ENCODE data around the gene PNP. TPM values are rescaled to one million over a fixed set of nuclear protein-coding genes. Genes with fewer than 3 reads are reported as not detected.

PNP gene
- total RNA-seq, 2 experiments from 2014 or later: 73.6 to 77.2 TPM

DNA sequence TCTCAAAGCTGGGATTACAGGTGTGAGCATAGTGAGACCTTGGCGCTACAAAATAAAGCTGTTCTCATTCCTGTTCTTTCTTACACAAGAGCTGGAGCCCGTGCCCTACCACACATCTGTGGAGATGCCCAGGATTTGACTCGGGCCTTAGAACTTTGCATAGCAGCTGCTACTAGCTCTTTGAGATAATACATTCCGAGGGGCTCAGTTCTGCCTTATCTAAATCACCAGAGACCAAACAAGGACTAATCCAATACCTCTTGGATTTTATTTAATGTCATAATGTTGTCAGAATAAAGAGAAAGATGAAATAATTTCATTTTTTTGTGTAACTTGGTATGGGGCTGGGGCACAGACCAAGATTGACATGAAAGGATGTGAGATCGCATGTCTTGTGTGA, 7.6 kb downstream of the PNP start:
- H3K9me3 Mint-ChIP-seq: no peaks in the 10 kb centered on the region
- H3K4me1 Mint-ChIP-seq (ENCODE audit: low read depth): peaks cover 91% of the 10 kb centered on the region
- no peak for DNase-seq
- peaks cover 51% of the 10 kb centered on the region for H3K36me3 ChIP-seq (ENCODE audit: insufficient read depth, low read length)
- ChIA-PET POLR2A (interaction anchor here (4.5 to 5.8 kb wide), 3 partner anchors 11 to 22 kb away, joined by 22 to 50 read pairs (median 30); partner anchors contain the start of genes APEX1, OSGEP and PIP4P1), CTCF (no interaction called here)
- H3K9me3 ChIP-seq (ENCODE audit: control insufficient read depth in 1 of 2, insufficient read depth in 1 of 2, low read length in 2 of 2): no peaks in the 10 kb centered on the region
- H3K27ac Mint-ChIP-seq: peak overlapping the region; percentile 87
- H3K27me3 ChIP-seq (ENCODE audit: control insufficient read depth in 1 of 2, insufficient read depth in 2 of 2, low read length in 2 of 2): no peaks in the 10 kb centered on the region
- peaks cover 64% of the 10 kb centered on the region for H3K36me3 Mint-ChIP-seq (ENCODE audit: low read depth)
- peak overlapping the region; percentile 68 for H3K4me3 Mint-ChIP-seq
- TF ChIP-seq, protein P1, sequence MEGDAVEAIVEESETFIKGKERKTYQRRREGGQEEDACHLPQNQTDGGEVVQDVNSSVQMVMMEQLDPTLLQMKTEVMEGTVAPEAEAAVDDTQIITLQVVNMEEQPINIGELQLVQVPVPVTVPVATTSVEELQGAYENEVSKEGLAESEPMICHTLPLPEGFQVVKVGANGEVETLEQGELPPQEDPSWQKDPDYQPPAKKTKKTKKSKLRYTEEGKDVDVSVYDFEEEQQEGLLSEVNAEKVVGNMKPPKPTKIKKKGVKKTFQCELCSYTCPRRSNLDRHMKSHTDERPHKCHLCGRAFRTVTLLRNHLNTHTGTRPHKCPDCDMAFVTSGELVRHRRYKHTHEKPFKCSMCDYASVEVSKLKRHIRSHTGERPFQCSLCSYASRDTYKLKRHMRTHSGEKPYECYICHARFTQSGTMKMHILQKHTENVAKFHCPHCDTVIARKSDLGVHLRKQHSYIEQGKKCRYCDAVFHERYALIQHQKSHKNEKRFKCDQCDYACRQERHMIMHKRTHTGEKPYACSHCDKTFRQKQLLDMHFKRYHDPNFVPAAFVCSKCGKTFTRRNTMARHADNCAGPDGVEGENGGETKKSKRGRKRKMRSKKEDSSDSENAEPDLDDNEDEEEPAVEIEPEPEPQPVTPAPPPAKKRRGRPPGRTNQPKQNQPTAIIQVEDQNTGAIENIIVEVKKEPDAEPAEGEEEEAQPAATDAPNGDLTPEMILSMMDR (IDR thresholded peaks at IDR 0.05): no peak
- peaks cover 85% of the 10 kb centered on the region for H3K4me1 ChIP-seq (ENCODE audit: insufficient read depth, low read length)
- H3K4me3 ChIP-seq (ENCODE audit: low read length): peak overlapping the region; percentile 21
- peak overlapping the region; percentile 53 to 71 for H3K27ac ChIP-seq (ENCODE audit: low read depth in 1 of 2, low read length in 2 of 2)
- intact Hi-C loops (cut with DNase I, micrococcal nuclease): loop anchor here (1.0 to 5.0 kb wide), 4 partner anchors 7 to 41 kb away; partner anchors contain the start of genes PIP4P1 (in 1 of the 2) and PNP (in 1 of the 2)
- no peak for ATAC-seq (ENCODE audit: poor library complexity)
- no peaks in the 10 kb centered on the region for H3K27me3 Mint-ChIP-seq

DNA sequence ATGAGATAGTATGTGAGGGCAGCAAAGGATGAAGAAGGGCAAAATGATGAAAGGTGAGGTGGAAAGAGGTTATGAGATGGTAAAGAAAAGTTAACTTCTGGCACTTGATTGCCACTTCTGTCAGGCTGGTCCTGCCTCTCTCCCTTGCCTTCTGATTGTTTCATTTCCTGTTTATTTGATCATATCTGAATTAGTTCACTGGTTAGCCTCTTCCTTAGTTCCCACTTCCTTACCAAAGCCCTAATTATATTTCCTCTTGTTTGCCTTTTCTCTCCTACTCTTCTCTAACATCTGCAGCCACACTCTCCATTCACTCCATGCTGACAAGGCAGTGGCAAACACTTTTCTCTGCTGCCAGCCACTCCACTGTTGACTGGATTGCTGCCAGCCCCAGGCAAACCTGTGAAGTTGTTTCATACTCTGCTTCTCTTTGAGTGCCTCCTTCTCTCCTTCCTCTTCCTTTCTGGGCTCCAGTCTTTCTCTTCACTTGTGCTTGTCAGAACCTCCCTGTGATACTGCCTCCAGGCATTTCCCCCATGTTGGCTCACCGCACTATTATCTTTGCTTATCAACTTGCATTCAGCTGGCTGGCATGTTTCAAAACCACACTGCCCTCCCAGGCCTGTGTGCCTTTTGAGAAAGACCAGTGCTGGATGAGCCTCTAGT, 8.1 kb downstream of the PNP start:
- Mint-ChIP-seq H3K4me3 (peak overlapping the region; percentile 68), H3K4me1 (ENCODE audit: low read depth) (peaks cover 91% of the 10 kb centered on the region), H3K36me3 (ENCODE audit: low read depth) (peaks cover 58% of the 10 kb centered on the region), H3K27me3 (no peaks in the 10 kb centered on the region), H3K9me3 (no peaks in the 10 kb centered on the region), H3K27ac (peak overlapping the region; percentile 87)
- no peaks in the 10 kb centered on the region for H3K9me3 ChIP-seq (ENCODE audit: control insufficient read depth in 1 of 2, insufficient read depth in 1 of 2, low read length in 2 of 2)
- peak overlapping the region; percentile 21 for H3K4me3 ChIP-seq (ENCODE audit: low read length)
- H3K27ac ChIP-seq (ENCODE audit: low read depth in 1 of 2, low read length in 2 of 2): peak overlapping the region; percentile 53 to 71
- peak; percentile 82 for ATAC-seq (ENCODE audit: poor library complexity)
- no peaks in the 10 kb centered on the region for H3K27me3 ChIP-seq (ENCODE audit: control insufficient read depth in 1 of 2, insufficient read depth in 2 of 2, low read length in 2 of 2)
- ChIA-PET CTCF (no interaction called here), POLR2A (interaction anchor here (0.9 to 5.8 kb wide), 5 partner anchors 8 to 204 kb away, joined by 4 to 50 read pairs (median 22); partner anchors contain the start of genes APEX1, OSGEP, PIP4P1 and PNP)
- H3K36me3 ChIP-seq (ENCODE audit: insufficient read depth, low read length): peaks cover 48% of the 10 kb centered on the region
- TF ChIP-seq, protein P1 (IDR thresholded peaks at IDR 0.05): no peak
- peak in 10 of 14 experiments; percentile 12 to 79 (median 36) for DNase-seq
- peaks cover 80% of the 10 kb centered on the region for H3K4me1 ChIP-seq (ENCODE audit: insufficient read depth, low read length)
- intact Hi-C loops (cut with DNase I, micrococcal nuclease): loop anchor here (1.0 to 5.0 kb wide), 4 partner anchors 8 to 40 kb away; partner anchors contain the start of genes PIP4P1 (in 1 of the 2) and PNP (in 1 of the 2)

DNA sequence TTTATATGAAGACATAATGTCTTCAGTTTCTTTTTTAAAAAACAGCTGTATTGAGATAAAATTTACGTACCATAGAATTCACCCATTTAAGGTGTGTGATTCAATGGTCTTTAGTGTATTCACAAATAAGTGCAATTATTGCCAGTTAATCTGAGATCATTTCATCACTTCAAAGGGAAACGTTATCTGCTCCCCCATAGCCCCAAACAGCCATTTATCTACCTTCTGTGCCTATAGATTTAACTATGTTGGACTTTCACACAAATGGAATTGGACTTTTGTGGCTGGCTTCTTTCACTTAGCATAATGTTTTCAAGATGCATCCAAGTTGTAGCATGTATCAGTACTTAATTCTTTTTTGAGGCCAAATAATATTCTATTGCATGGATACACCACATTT, 9.7 kb downstream of the PNP start:
- CTCF ChIA-PET: interaction anchor here (1.1 to 1.2 kb wide), 2 partner anchors 9 to 63 kb away, joined by 3 to 4 read pairs; no protein-coding TSS in a partner anchor
- no peak for ATAC-seq (ENCODE audit: poor library complexity)
- H3K4me3 Mint-ChIP-seq: no peak overlapping the region
- H3K4me1 ChIP-seq (ENCODE audit: insufficient read depth, low read length): peaks cover 66% of the 10 kb centered on the region
- no peak overlapping the region for H3K4me3 ChIP-seq (ENCODE audit: low read length)
- no peak for DNase-seq
- TF ChIP-seq, protein P1 (IDR thresholded peaks at IDR 0.05): no peak
- peak overlapping the region in 1 of 2 donors; percentile 53 for H3K27ac ChIP-seq (ENCODE audit: low read depth in 1 of 2, low read length in 2 of 2)
- H3K9me3 ChIP-seq (ENCODE audit: control insufficient read depth in 1 of 2, insufficient read depth in 1 of 2, low read length in 2 of 2): no peaks in the 10 kb centered on the region
- peaks cover 43% of the 10 kb centered on the region for H3K36me3 Mint-ChIP-seq (ENCODE audit: low read depth)
- H3K36me3 ChIP-seq (ENCODE audit: insufficient read depth, low read length): peaks cover 33% of the 10 kb centered on the region
- peaks cover 94% of the 10 kb centered on the region for H3K4me1 Mint-ChIP-seq (ENCODE audit: low read depth)
- peak overlapping the region; percentile 87 for H3K27ac Mint-ChIP-seq
- no peaks in the 10 kb centered on the region for H3K27me3 Mint-ChIP-seq
- POLR2A ChIA-PET: interaction anchor here (0.5 to 5.8 kb wide), 5 partner anchors 9 to 138 kb away, joined by 3 to 50 read pairs (median 22); partner anchors contain the start of genes APEX1, OSGEP, PIP4P1 and PNP
- no peaks in the 10 kb centered on the region for H3K9me3 Mint-ChIP-seq
- no peaks in the 10 kb centered on the region for H3K27me3 ChIP-seq (ENCODE audit: control insufficient read depth in 1 of 2, insufficient read depth in 2 of 2, low read length in 2 of 2)
- intact Hi-C loops (cut with DNase I, micrococcal nuclease): loop anchor here in 1 of 2 experiments (5.0 kb wide), 1 partner anchor 38 kb away; no protein-coding TSS in a partner anchor

Measured in CD4-positive, alpha-beta T cell (primary cell).